NOMO-1 treated with DMSO at 0.1 percent for 48 hours (cell line): ENCODE data around the gene SASH3.

Source experiments
- DNase-seq: peaks from one replicate; lab custom pipeline; 2025; ENCODE audit not compliant: unreplicated experiment; lab: John Stamatoyannopoulos, UW

The SASH3 gene

GRCh38 chrX:129808158-129808828 lies 28.5 kb downstream of the SASH3 start:
- DNase-seq = peak; percentile 27

GRCh38 chrX:129808829-129809796 lies 29.4 kb downstream of the SASH3 start:
- peak; percentile 68 for DNase-seq

GRCh38 chrX:129813662-129814368 lies 34.1 kb downstream of the SASH3 start:
- DNase-seq = no peak

- no peak for DNase-seq
Measured at GRCh38 chrX:129818123-129818522, 38.4 kb downstream of the SASH3 start.

GRCh38 chrX:129823115-129823514 lies 43.4 kb downstream of the SASH3 start:
- peak; percentile 66 for DNase-seq

- DNase-seq = no peak
Measured at GRCh38 chrX:129823522-129823921, 43.8 kb downstream of the SASH3 start.

- DNase-seq = no peak
Measured at GRCh38 chrX:129824620-129825019, 44.9 kb downstream of the SASH3 start.

GRCh38 chrX:129825746-129826505 lies 46.2 kb downstream of the SASH3 start:
- no peak for DNase-seq

GRCh38 chrX:129830494-129830893 lies 50.7 kb downstream of the SASH3 start:
- DNase-seq = no peak

GRCh38 chrX:129831091-129831885 lies 51.5 kb downstream of the SASH3 start:
- no peak for DNase-seq

GRCh38 chrX:129833153-129833990 lies 53.6 kb downstream of the SASH3 start:
- no peak for DNase-seq

- DNase-seq = no peak
Measured at GRCh38 chrX:129836827-129837226, 57.1 kb downstream of the SASH3 start.

- no peak for DNase-seq
Measured at GRCh38 chrX:129840344-129840743, 60.6 kb downstream of the SASH3 start.

- no peak for DNase-seq
Measured at GRCh38 chrX:129842510-129843208, 62.9 kb downstream of the SASH3 start.

GRCh38 chrX:129843209-129843458 lies 63.4 kb downstream of the SASH3 start:
- no peak for DNase-seq

GRCh38 chrX:129843459-129844306 lies 63.9 kb downstream of the SASH3 start, which contains the start of gene ZDHHC9:
Gene ZDHHC9 (minus strand): TSS chrX:129843886. CDS start chrX:129841945, 1,941 bp downstream.
- peak; percentile 71 for DNase-seq
